AG08396 (cell line): ENCODE results near the gene PDGFC.

Experiments used
- DNase-seq: peaks from one replicate; pipeline ENCODE4 v3.0.0; 2012; ENCODE audit warnings: low spot score, mixed read lengths

Gene PDGFC

GRCh38 chr4:156829201-156829873 lies 142.3 kb downstream of the PDGFC start:
- no peak for DNase-seq

DNA sequence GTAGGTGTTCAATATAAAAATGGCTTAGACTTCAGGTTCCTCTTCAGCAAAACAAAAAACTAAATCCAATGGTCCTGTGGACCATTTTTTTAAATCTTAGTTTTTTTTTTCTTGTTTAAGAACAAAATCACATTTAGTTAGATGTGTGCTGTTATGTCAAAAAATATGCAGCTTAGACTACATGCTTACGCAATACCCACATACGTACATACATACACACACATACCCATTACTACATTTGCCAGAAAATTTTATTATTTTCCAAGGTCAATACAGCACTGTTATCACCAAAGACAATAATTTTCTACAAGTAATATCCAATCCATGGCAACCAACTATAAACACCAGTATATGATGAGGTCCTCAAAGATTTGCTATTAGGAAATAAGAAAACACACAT lies 144.1 kb downstream of the PDGFC start:
- no peak for DNase-seq

GRCh38 chr4:156825074-156825473 lies 146.5 kb downstream of the PDGFC start:
- no peak for DNase-seq

GRCh38 chr4:156824451-156825060 lies 147.0 kb downstream of the PDGFC start:
- DNase-seq, result no peak

GRCh38 chr4:156820931-156821330 lies 150.7 kb downstream of the PDGFC start:
- no peak for DNase-seq

GRCh38 chr4:156816360-156816755 lies 155.2 kb downstream of the PDGFC start:
- DNase-seq, result no peak

DNA sequence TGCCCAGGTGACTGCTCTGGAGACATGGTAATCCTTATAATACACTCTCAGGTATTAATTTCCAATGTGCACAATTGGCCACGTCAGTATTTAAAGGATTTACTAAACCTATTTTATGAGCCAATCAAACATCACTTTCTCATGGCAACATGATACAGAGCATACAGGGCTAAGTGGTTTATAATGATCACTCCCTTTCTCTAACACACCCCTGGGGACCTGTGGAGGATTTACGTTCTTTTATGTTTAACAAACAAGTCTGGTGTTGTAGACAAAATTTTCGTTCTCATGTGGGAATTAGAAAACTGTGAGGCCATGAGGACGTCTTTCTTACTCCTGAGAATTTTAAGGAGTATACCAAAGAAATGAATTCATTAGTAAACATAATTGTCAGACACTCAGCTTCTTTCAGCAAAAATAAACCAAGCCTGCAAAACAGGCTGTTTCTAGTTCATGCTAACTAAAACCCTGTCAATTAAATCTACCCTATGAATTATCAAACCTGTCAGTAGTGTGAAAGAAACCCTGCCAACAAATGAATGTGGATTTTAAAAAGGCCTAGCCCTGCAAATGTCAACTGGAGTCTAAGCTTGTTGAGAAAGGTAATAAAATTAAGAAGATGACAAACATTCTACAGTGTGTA lies 155.8 kb downstream of the PDGFC start:
- DNase-seq, result no peak

DNA sequence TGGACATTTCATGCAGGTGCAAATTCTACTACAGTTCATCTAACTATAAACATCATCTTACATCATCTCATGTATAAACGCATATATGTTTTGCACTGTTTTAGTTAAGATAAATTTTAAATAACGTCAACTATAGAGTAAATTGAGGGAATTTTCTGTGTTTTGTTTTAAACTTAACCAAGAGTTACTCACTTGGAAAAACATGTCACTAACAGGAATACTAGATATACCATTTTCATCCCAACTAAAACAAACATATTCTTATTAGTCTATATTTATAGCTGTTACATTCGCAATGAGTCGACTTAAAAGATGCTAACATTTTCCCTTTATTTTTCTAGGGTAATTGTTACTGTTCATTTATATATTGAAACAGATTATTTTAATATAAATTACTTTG lies 159.6 kb downstream of the PDGFC start:
- no peak for DNase-seq

GRCh38 chr4:156811286-156811685 lies 160.3 kb downstream of the PDGFC start:
- no peak for DNase-seq

GRCh38 chr4:156805696-156806095 lies 165.9 kb downstream of the PDGFC start:
- no peak for DNase-seq

DNA sequence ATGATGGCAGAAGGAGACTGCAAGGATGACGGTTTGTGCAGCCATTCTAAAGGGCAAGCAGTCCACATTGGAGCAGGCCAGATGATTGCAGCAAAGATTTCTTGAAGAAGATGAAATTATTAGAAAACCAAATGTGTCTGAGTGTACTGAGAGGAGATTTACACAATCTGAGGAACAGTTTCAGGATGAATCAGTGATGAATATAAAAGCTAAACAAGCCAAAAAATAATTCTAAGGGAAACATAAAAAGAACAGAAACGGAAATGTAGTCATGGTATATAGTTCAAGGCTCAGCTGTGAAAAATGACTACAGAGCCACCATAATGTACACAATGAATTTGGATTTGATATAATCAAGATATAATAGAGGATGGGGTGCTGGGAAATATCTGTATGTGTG lies 168.5 kb downstream of the PDGFC start:
- DNase-seq, result no peak

DNA sequence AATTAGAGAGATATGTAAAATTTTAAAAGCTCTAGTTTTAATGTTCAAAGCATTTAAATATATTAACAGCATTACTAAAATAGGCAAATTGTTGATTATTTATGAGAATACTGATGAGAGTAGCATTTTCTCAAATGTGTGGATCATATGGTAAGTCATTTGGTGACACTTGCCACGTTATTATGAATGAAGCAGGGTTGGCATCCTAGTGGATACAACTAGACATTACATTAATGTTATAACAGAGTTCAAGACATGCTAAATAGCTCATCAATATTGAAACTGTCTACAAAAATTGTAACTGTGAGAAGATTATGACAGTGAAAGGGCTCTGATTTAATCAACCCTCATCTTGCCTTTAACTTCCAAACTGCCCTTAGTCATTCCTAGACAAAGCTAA lies 171.1 kb downstream of the PDGFC start:
- DNase-seq, result no peak

DNA sequence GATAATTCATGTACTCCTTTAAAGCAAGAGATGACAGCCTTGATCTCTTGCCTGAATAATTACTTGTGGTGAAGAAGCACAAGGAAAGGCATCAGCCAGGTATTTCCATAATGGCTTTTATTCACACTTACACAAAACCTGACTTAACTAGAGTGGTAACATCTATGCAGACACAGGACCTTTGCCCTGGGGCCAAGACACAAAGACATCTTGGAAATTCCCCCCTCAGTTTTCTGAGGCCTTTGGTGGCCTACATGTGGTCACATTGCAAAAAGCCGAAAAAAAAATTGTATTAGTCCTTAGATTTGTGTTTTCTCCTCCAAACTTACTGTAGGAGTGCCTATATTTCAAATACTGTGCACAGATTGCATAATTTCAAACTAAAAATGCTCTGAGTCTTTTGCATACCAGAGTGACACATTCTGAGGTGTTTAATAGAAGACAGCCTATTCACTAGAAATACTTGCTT lies 172.4 kb downstream of the PDGFC start:
- no peak for DNase-seq

DNA sequence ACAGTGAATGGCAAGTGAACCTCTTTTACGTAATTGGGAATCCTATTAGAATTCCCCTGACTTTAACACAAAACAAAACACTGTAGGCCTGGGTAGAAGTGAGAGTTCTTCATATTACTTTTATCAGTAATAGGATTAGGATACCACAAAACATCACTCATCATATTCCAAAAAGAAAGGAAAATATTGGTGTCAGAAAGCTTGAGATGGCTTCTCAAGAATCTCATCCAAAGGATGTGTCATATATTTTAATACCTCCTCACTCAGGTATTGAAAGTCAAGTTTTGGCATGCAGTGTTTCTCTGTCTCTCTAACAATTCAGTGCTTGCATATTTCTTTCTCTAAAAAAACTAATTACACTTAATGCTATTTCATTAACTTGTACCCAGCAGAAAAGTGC lies 173.2 kb downstream of the PDGFC start:
- DNase-seq, result no peak

DNA sequence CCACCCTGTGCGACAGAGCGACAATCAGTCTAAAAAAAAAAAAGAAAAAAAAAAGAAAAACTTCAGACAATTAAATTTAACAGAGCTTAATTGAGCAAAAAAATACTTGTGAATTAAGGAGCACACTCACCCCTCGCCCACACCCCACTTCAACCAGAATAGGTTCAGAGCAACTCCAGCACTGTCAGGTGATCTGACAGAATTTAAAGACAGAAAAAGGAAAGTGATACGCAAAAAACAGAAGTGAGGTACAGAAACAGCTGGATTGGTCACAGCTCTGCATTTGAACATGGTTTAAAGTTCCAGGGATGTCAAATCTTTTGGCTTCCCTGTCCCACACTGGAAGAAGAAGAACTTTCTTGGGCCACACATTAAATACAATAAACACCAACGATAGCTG lies 174.4 kb downstream of the PDGFC start:
- DNase-seq, result no peak

DNA sequence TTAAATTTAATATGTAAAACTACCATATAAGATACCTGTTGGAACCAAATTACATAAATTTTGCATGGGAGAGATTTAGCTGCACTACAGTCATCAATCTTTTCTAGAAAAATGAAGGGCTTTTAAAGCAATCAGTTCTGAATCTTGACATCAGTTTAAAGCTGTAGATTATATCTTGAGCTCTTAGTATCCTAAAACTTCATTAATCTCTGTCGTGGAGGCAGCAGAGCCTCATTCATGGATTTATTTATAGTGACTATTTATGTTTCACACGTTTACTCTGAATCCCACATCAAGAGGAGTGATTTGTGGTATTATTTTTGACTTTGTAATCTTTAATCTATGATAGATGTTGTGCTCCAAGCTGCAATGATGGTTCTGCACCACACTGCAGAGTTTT lies 175.9 kb downstream of the PDGFC start:
- no peak for DNase-seq

GRCh38 chr4:156794863-156795262 lies 176.7 kb downstream of the PDGFC start:
- DNase-seq, result no peak

DNA sequence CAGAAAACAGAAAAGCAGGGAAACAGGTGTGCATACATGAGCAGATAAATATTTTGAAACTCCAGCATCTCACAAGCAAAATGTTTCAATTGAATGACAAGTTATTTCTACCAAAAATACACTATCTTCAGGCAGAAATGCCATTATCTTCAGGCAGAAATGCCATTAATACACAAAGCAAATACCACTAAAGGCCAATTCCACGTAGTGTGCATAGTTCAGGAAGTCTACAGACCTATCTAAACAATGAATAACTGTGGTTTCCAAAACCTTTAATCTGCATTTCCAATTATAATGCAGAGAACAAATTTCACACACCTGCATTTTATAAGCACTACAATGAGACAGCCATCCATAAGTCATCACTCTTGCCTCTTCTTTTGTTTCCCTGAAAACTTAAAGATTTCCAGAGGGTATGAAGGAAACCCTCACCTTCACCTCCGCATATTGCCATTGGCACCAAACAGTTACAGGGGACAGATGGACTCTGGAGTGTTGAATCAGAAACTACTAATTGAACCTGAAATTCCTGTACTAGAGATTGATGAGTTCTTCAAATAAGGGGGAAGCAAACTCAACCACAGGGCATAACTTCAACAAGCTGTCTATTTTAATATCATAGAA lies 179.0 kb downstream of the PDGFC start:
- DNase-seq, result no peak

- no peak for DNase-seq
These were observed 180.7 kb downstream of the PDGFC start for GRCh38 chr4:156790866-156791265.

- DNase-seq, result no peak
These were observed 182.8 kb downstream of the PDGFC start for GRCh38 chr4:156788782-156789181.

GRCh38 chr4:156786713-156787112 lies 184.9 kb downstream of the PDGFC start:
- DNase-seq, result no peak

- no peak for DNase-seq
These were observed 186.6 kb downstream of the PDGFC start for GRCh38 chr4:156784970-156785369.

DNA sequence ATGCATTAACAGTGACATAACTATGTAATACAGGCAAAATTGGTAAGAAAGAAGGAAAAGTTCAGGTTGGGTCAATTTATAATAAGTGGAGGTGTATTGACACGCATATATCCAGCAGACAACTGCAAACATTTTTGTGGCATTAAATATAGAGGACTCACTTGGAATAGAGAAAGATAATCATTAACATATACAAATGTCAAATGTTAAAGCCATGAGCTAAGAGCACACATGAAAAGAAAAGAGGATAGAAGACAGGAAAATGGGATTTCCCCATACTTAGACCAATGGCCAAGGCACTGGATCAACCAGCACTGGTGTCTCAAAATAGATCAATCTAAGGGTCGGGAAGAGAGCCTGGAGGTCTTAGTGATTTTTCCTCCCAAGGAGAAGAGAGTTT lies 187.6 kb downstream of the PDGFC start:
- DNase-seq, result no peak
